ENCODE data around the gene TCF25. TPM values are rescaled to one million over a fixed set of nuclear protein-coding genes. Genes with fewer than 3 reads are reported as not detected.

TCF25 gene
- total RNA-seq, 1 donor from 2014 or later = 193 TPM

GRCh38 chr16:89847051-89847939, 26.1 kb upstream of the TCF25 start:
- Mint-ChIP-seq H3K27me3 (ENCODE audit: low read depth, unreplicated experiment) (peaks cover 8% of the 10 kb centered on the region), H3K4me1 (ENCODE audit: low read depth, unreplicated experiment) (peaks cover 8% of the 10 kb centered on the region), H3K36me3 (ENCODE audit: low read depth, unreplicated experiment) (no peaks in the 10 kb centered on the region), H3K27ac (ENCODE audit: unreplicated experiment) (no peak overlapping the region), H3K4me3 (ENCODE audit: unreplicated experiment) (no peak overlapping the region), H3K9me3 (ENCODE audit: unreplicated experiment) (peaks cover 2% of the 10 kb centered on the region)
- Histone ChIP-seq H3K4me3 (ENCODE audit: insufficient read depth, low read depth, low read length) (no peak overlapping the region), H3K27ac (ENCODE audit: low read depth, low read length) (no peak overlapping the region), H3K79me2 (ENCODE audit: insufficient read depth, low read length) (no peaks in the 10 kb centered on the region), H4K20me1 (ENCODE audit: insufficient read depth, low read length) (no peaks in the 10 kb centered on the region), H3K9ac (ENCODE audit: low read length) (no peak overlapping the region), H3K36me3 (ENCODE audit: insufficient read depth, low read length) (no peaks in the 10 kb centered on the region), H2AFZ (ENCODE audit: low read depth, low read length) (no peak overlapping the region), H3K4me2 (ENCODE audit: low read length) (no peak overlapping the region), H3K9me3 (ENCODE audit: insufficient read depth, low read depth, low read length) (no peaks in the 10 kb centered on the region), H3K4me1 (ENCODE audit: insufficient read depth, low read length) (peaks cover 14% of the 10 kb centered on the region), H3K27me3 (ENCODE audit: insufficient read depth, low read length) (no peaks in the 10 kb centered on the region)
- no peak for DNase-seq (ENCODE audit: low read depth)
- TF ChIP-seq CTCF (IDR thresholded peaks at IDR 0.05; ENCODE audit: insufficient read depth, low read depth, low read length) (no peak), EZH2 (IDR thresholded peaks at IDR 0.05; ENCODE audit: insufficient read depth, low read length) (no peak)
- no peak for FAIRE-seq

- no peak for DNase-seq (ENCODE audit: low read depth)
- Mint-ChIP-seq H3K4me1 (ENCODE audit: low read depth, unreplicated experiment) (peaks cover 3% of the 10 kb centered on the region), H3K4me3 (ENCODE audit: unreplicated experiment) (no peak overlapping the region), H3K36me3 (ENCODE audit: low read depth, unreplicated experiment) (peaks cover under 1% of the 10 kb centered on the region), H3K27ac (ENCODE audit: unreplicated experiment) (no peak overlapping the region), H3K27me3 (ENCODE audit: low read depth, unreplicated experiment) (peaks cover 9% of the 10 kb centered on the region), H3K9me3 (ENCODE audit: unreplicated experiment) (peaks cover 2% of the 10 kb centered on the region)
- Histone ChIP-seq H3K27ac (ENCODE audit: low read depth, low read length) (no peak overlapping the region), H3K4me2 (ENCODE audit: low read length) (no peak overlapping the region), H3K9ac (ENCODE audit: low read length) (no peak overlapping the region), H3K4me3 (ENCODE audit: insufficient read depth, low read depth, low read length) (no peak overlapping the region), H4K20me1 (ENCODE audit: insufficient read depth, low read length) (no peaks in the 10 kb centered on the region), H3K4me1 (ENCODE audit: insufficient read depth, low read length) (peaks cover 9% of the 10 kb centered on the region), H3K79me2 (ENCODE audit: insufficient read depth, low read length) (no peaks in the 10 kb centered on the region), H3K36me3 (ENCODE audit: insufficient read depth, low read length) (no peaks in the 10 kb centered on the region), H2AFZ (ENCODE audit: low read depth, low read length) (no peak overlapping the region), H3K27me3 (ENCODE audit: insufficient read depth, low read length) (no peaks in the 10 kb centered on the region), H3K9me3 (ENCODE audit: insufficient read depth, low read depth, low read length) (no peaks in the 10 kb centered on the region)
- TF ChIP-seq EZH2 (IDR thresholded peaks at IDR 0.05; ENCODE audit: insufficient read depth, low read length) (no peak), CTCF (IDR thresholded peaks at IDR 0.05; ENCODE audit: insufficient read depth, low read depth, low read length) (no peak)
- no peak for FAIRE-seq
These were observed 25.5 kb upstream of the TCF25 start for GRCh38 chr16:89847940-89848297.

GRCh38 chr16:89848974-89849373, 24.4 kb upstream of the TCF25 start:
- no peaks in the 10 kb centered on the region for H3K27me3 ChIP-seq (ENCODE audit: insufficient read depth, low read length)
- no peak overlapping the region for H3K9ac ChIP-seq (ENCODE audit: low read length)
- no peaks in the 10 kb centered on the region for H3K4me1 ChIP-seq (ENCODE audit: insufficient read depth, low read length)
- no peak overlapping the region for H3K4me2 ChIP-seq (ENCODE audit: low read length)
- H3K36me3 Mint-ChIP-seq (ENCODE audit: low read depth, unreplicated experiment) = peaks cover 3% of the 10 kb centered on the region
- H3K27me3 Mint-ChIP-seq (ENCODE audit: low read depth, unreplicated experiment) = peaks cover 15% of the 10 kb centered on the region
- no peak overlapping the region for H3K4me3 Mint-ChIP-seq (ENCODE audit: unreplicated experiment)
- H4K20me1 ChIP-seq (ENCODE audit: insufficient read depth, low read length) = no peaks in the 10 kb centered on the region
- no peaks in the 10 kb centered on the region for H3K36me3 ChIP-seq (ENCODE audit: insufficient read depth, low read length)
- DNase-seq (ENCODE audit: low read depth) = no peak
- no peaks in the 10 kb centered on the region for H3K4me1 Mint-ChIP-seq (ENCODE audit: low read depth, unreplicated experiment)
- no peak overlapping the region for H2AFZ ChIP-seq (ENCODE audit: low read depth, low read length)
- no peak overlapping the region for H3K27ac Mint-ChIP-seq (ENCODE audit: unreplicated experiment)
- H3K4me3 ChIP-seq (ENCODE audit: insufficient read depth, low read depth, low read length) = no peak overlapping the region
- FAIRE-seq = no peak
- H3K79me2 ChIP-seq (ENCODE audit: insufficient read depth, low read length) = no peaks in the 10 kb centered on the region
- TF ChIP-seq CTCF (IDR thresholded peaks at IDR 0.05; ENCODE audit: insufficient read depth, low read depth, low read length) (no peak), EZH2 (IDR thresholded peaks at IDR 0.05; ENCODE audit: insufficient read depth, low read length) (no peak)
- no peaks in the 10 kb centered on the region for H3K9me3 ChIP-seq (ENCODE audit: insufficient read depth, low read depth, low read length)
- peaks cover 2% of the 10 kb centered on the region for H3K9me3 Mint-ChIP-seq (ENCODE audit: unreplicated experiment)
- H3K27ac ChIP-seq (ENCODE audit: low read depth, low read length) = no peak overlapping the region

Data from astrocyte (in vitro differentiated cells and primary cell).